ENCODE measurements around the gene HAGH.

The HAGH gene

DNA sequence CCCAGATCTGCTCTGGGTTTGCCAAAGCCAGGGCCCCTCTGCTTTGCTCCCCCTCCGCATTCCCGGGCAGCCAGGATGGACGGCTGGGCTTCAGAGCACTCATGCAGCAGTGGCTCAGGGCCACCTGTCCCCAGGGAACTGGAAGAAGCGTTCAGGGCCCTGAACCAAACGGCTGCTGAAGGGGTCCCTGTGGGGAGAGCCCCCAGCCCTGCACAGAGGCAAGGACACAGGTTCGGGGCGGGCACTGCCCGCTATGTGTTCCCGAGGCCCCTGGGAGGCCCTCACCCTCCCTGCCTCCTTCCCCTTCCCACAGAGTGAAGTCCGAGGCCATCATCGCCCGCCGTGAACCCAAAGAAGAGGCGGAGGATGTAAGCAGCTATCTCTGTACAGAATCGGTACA lies 65.7 kb downstream of the HAGH start:
- no peak for DNase-seq

DNA sequence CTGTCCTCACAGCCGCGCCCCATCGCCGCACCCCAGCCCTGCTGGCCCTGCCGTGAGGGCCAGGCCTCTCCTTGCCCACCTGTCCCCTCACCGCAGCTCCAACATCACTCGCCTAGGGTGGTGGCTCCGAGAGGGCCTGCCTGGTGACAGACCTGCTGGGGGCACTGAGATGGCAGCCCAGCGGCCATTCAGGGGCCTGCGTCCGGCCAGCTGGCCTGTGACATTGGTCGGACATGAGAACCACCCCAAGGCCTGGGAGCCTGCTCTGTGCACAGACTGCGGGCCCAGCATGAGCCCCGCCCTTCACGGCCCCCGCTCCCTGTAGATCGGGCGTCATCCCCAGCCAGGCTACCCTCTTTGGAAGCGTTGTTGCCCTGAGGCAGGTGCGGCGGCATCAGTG lies 67.1 kb downstream of the HAGH start:
- DNase-seq = no peak

- no peak for DNase-seq
These were observed 67.7 kb downstream of the HAGH start for GRCh38 chr16:1758923-1759322.

DNA sequence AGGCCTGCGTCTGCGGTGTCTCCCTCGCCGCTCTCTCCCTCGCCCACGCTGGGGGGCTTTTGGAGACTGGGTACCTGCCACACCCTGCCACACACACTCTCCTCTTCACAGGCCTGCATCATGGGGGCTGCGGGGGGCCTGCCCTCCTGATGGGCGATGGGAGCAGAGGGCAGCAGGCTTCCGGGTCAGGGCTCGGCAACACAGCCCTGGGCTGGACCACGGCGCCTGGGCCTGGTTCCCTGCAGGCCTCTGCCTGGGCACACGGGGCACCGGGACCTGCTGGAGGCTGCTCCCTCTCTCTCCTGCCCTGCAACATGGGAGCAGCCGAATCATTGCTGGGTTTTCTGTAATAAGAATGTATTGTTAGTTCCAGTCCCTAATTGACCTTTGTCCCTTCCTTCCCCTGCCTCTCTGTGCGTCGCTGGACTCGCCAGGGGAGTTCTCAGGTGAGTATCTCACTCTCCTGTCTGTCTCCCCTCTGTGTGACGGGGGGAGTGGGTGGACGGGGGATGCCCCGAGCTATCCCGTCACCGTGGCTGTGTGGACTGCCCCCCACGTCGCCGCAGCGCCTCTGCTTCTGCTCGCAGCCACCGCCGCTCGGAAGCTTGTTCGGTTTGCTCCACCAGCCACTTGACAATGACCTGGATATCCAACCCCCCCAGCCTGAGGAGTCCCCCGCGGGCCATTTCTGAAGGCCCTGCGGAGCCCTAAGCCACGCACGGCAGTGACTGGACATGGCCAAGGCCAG lies 68.7 kb downstream of the HAGH start:
- DNase-seq = no peak
